RPMI7951 (cell line): ENCODE results near the gene IQGAP1. TPM values are rescaled to one million over a fixed set of nuclear protein-coding genes. Genes with fewer than 3 reads are reported as not detected.

Source experiments
- DNase-seq: peaks from one replicate; pipeline ENCODE4 v3.0.0-alpha.2; 2012; ENCODE audit warnings: low read depth
- total RNA-seq: library from RNA; depleted of rRNA; stranded (reverse); fragments of >200 nt; shearing (Covaris generic); gene quantifications from 2 replicates; pipeline ENCODE4 v1.2.3, GENCODE V29; 2014

IQGAP1 gene
- total RNA-seq, 1 experiment from 2014 or later = 273 TPM

GRCh38 chr15:90365414-90366055, 22.5 kb upstream of the IQGAP1 start:
- DNase-seq = no peak

- no peak for DNase-seq
Measured at GRCh38 chr15:90367576-90367975, 20.5 kb upstream of the IQGAP1 start.

- no peak for DNase-seq
Measured at GRCh38 chr15:90375071-90375470, 13.0 kb upstream of the IQGAP1 start.

- DNase-seq = no peak
Measured at GRCh38 chr15:90376789-90377188, 11.3 kb upstream of the IQGAP1 start.

- DNase-seq = no peak
Measured at GRCh38 chr15:90379263-90379662, 8.8 kb upstream of the IQGAP1 start.

GRCh38 chr15:90381515-90381914, 6.5 kb upstream of the IQGAP1 start:
- DNase-seq = no peak

- peak; percentile 37 for DNase-seq
Measured at GRCh38 chr15:90382320-90382719, 5.7 kb upstream of the IQGAP1 start.

GRCh38 chr15:90386221-90386620, 1.8 kb upstream of the IQGAP1 start:
- no peak for DNase-seq

- peak; percentile 74 for DNase-seq
Measured at GRCh38 chr15:90388462-90389380, 679 bp downstream of the IQGAP1 start.

- DNase-seq = no peak
Measured at GRCh38 chr15:90389513-90389912, 1.5 kb downstream of the IQGAP1 start.

GRCh38 chr15:90393040-90393439, 5.0 kb downstream of the IQGAP1 start:
- no peak for DNase-seq

- no peak for DNase-seq
Measured at GRCh38 chr15:90394074-90394473, 6.0 kb downstream of the IQGAP1 start.

GRCh38 chr15:90394748-90395442, 6.9 kb downstream of the IQGAP1 start:
- DNase-seq = no peak

- no peak for DNase-seq
Measured at GRCh38 chr15:90396321-90396720, 8.3 kb downstream of the IQGAP1 start.

GRCh38 chr15:90400005-90400758, 12.1 kb downstream of the IQGAP1 start:
- peak; percentile 18 for DNase-seq

GRCh38 chr15:90400759-90401314, 12.8 kb downstream of the IQGAP1 start:
- peak; percentile 98 for DNase-seq

GRCh38 chr15:90401495-90401894, 13.5 kb downstream of the IQGAP1 start:
- DNase-seq = no peak

- DNase-seq = peak; percentile 93
Measured at GRCh38 chr15:90402223-90402622, 14.2 kb downstream of the IQGAP1 start.

GRCh38 chr15:90402767-90403166, 14.7 kb downstream of the IQGAP1 start:
- DNase-seq = no peak

- no peak for DNase-seq
Measured at GRCh38 chr15:90405055-90405607, 17.1 kb downstream of the IQGAP1 start.

- no peak for DNase-seq
Measured at GRCh38 chr15:90407336-90407735, 19.3 kb downstream of the IQGAP1 start.
